GM21367 (cell line): ENCODE results near the gene ETV5.
"Not testable (repeated sequence)": the region's sequence is repeated elsewhere in the genome, so short reads cannot be mapped to it uniquely, and the experiment has no call there.

Source experiments
- ATAC-seq: cut with Tn5 transposase; IDR thresholded peaks from one replicate; pipeline ENCODE4 v1.9.1; 2021; ENCODE audit not compliant: unreplicated experiment

ETV5 gene

DNA sequence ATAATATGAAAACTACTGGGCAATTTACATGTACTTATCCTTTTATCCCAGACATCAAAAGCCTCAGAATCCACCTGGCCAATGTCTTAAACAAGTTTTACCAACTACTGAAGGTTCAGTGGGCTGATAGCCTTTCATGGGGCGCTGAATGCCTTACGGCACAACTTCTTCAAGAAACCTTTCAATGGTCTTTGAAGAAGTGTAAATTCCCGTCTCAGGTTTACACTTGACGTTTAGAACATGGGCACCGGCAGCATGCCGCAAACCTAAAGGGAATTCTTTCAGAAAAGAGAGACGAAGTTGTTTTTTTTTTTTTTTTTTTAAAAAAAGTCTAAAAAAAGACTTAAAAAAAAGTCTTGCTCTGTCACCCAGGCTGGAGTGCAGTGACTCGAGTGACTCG is 39.7 kb downstream of the ETV5 start:
- no peak for ATAC-seq

DNA sequence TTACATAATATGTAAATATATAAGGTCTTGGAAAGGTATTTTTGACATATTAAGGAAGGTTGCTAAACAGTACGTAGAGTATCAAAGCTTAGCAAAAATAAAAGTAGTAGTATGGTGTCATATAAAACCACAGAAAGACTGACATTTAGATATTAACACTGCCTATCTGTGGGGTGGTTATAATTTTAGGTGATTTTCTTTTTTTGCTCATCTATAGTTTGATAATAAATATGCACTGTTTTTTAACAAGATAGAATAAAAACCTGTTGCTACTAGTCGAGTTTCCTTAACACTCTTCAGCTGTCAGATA is 40.7 kb downstream of the ETV5 start:
- ATAC-seq = no peak

DNA sequence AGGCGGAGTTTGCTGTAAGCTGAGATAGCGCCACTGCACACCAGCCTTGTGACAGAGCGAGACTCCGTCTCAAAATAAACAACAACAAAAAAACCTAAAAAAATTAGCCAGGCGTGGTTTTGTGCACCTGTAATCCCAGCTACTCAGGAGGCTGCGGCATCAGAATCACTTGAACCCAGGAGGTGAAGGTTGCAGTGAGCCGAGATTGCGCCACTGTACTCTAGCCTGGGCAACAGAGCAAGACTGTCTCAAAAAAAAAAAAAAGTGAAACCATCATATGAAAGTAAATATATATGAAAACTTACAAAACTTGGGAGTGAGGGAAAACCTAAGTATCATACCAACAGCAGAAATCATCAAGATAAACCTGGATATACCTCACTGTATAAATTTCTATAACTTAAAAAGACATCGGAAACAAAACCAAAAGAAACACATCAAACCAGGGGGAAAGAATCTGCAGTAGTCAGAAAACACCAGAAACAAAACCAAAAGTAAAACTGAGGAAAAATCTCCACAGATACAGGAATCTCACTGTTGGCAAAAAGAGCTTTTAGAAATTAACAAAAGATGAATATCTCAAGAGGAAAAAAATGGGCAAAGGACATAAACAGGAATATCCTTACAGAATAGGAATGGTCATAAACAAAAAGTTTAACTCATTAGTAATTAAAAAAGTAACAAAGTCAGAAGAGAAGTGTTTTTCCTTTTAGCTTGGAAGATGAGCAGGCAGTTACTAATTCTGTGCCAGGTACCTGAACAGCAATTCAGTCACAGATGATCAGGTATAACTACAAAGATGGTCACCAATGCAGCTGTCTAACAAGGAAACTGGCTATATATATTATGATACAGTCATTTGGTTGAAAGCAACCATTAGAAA is 41.3 kb downstream of the ETV5 start:
- ATAC-seq = no peak

- peak; percentile 64 for ATAC-seq
These were observed 48.7 kb downstream of the ETV5 start for GRCh38 chr3:186060222-186060621.

DNA sequence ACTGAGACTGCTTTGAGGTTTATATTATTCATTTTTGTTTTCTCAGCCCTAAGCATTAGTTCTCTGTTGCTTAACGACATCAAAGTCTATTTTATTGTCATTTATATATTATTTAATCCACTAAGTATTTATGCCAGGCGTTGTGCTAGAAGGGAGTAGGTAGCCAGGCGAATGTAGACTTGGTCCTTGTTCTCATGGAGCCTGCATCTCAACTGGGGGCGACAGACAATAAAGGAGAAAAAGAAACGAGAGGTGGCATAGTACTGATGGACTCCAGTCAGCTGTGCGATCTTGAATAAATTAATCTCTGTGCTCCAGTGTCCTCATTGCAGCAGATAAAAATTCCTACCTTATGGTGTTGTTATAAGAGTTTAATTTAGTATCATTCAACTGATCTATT is 49.7 kb downstream of the ETV5 start:
- ATAC-seq = no peak

DNA sequence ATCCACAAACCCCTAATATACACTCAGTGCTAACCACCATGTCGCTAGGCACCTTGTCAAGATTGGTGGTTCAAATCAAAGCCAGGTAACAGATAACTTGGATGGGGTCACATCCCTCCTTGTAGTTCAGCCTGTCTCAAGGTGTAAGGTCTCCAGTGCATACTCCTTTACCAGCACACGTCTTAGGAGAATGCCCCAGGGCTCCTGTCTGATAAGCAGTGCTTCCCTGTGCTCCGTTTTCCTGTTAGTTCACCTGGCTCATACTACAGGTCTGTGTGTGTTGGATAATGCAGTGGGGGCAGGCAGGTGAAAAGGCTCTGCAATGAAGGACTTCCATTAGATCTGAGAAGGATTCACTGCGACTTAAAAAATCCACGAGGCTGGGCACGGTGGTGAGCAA is 50.7 kb downstream of the ETV5 start:
- ATAC-seq = no peak

GRCh38 chr3:186057594-186057993 is 51.3 kb downstream of the ETV5 start:
- ATAC-seq = no peak

DNA sequence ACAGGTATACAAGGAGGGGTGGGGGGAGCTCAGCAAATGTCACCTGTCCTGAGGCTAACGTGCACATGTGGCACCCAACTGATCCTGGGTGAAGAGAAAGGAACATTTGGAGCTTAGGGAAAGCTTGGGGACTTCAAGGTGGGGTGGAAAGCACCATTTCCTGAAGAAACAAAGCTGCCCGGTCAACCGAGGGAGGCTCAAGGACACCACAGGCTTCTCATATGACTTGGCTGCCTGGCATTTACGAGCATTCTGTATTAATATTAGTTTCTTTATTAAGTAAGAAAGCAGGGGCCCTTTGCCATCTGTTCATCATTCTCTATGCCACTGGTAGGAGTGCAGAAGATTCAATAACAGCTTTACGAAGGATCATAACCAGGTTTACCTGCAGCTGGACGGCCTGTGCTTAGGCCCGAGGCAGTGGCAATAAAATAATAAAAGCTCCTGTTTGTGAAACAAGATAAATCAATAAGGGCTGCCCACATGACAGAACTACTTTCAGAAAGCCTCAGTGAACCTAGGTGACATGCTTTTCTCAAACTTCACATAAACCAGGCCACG is 54.0 kb downstream of the ETV5 start:
- ATAC-seq = no peak

- ATAC-seq = no peak
These were observed 54.7 kb downstream of the ETV5 start for GRCh38 chr3:186053954-186054791.

DNA sequence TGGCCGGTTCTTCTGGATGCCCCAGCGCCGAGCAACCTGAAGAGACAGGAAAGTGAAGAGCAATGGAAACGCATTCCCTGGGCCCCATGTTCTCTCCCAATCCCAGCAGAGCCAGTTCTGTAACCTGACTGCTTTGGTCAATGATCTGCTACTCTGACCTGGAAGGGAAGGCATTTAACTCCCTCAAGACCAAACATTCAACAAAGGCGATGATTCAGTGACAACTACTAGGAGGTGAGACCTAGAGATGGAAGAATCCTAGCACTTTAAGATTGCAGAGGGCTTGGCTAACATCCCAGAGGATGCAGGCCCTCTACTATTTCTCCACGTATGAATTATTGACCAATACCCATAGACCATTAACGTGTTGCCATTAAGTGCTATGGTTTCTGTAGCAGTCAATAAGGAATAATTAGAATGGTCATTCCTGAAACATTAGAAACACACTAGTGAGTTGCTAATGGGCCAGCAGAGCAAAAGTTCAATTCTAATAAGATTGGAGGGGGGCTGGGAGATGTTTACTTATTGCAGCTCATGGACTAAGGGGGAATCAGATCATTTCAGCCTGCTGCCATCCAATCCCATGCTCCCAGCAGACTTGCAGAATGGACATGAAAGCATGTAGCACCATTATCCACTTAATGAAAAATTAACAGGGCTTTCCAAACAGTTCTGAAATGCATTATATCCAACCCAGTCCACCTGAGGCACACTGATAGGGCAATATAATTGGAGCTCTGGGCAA is 56.6 kb downstream of the ETV5 start:
- no peak for ATAC-seq

- no peak for ATAC-seq
These were observed 59.9 kb downstream of the ETV5 start for GRCh38 chr3:186049001-186049400.

GRCh38 chr3:186048119-186048518 is 60.8 kb downstream of the ETV5 start:
- ATAC-seq = no peak

DNA sequence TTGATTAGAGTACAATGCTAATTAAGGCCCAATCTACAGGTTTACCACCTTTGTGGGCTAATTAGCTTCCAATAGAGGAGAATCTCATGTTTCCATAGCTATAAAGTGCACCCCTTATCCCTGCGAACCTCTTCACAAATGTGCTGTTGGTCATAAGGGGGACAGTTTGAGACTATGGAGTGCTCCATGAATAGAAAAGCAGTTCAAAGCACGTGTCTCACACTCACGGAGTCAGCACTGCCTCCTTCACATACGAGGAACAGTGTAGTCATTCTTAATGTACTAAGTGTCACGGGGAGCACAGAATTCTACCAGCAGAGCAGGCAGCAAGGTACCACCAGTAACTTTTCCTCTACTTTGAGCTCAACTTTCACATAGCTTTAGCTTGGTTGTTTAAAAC is 62.1 kb downstream of the ETV5 start:
- no peak for ATAC-seq

- no peak for ATAC-seq
These were observed 63.9 kb downstream of the ETV5 start for GRCh38 chr3:186044968-186045367.

DNA sequence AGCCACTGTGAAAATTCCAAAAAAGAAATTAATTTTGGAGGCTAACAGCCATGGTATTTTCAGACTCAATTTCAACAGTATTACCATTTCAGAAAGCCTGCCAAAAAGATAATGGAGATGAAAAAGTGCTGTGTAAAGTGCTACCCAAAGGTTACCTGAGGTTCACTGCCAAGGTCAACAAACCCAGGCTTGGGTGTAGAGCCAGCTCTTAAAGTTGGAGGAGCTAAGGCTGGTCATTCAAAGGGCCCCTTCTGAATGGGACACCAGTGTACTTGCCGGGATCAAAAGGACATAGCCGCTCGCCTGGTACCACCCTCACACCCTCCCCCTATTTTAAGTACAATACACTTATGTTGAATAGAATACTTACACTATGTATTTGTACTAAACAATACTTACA is 64.5 kb downstream of the ETV5 start:
- ATAC-seq = no peak

DNA sequence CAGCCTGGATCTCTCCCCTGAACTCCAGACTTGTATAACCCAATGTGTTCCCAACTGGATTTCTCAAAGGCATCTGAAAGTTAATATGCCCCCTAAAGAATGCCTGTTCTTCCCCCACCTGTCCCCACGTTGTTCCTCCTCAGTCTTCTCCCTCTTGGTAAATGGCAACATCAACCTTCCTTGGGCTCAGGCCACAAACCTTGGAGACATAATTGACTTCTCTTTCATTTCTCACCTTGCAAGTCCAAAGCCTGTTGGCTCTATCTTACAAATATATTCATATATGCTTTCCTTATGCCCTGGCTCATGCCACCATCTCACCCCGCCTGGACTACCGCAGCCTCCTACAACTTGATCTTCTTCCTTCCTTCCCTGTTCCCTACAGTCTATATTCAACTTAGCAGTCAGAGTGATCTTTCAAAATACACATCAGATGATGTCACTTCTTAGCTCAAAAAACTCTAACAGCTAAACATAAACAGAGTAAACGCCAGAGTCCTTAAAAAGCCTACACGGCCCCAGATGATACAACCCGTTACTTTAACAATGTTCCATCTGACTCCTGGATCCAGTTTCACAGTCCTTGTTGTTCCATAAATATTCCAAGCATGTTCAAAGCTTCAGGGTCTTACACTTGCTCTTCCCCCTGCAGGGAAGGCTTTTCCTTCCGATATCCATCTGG is 66.2 kb downstream of the ETV5 start:
- no peak for ATAC-seq

DNA sequence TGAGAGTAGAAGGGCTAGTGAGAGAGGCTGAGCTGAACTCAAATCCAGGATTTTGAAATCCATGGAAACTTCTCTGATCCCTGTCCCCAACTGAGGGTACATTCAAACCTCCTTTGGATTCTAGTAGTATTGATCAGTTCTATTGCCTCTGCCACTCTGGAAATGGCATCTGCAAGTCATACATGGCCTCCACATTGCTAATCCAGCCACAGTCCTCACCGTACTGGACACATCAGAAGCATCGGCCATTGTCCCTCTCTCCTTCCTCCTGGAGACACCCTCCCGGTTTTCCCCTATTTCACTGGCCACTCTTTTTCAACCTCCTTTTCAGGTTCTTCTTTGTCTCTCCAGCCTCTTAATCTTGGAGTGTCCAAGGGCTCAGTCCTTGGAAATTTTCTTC is 66.9 kb downstream of the ETV5 start:
- ATAC-seq = no peak

DNA sequence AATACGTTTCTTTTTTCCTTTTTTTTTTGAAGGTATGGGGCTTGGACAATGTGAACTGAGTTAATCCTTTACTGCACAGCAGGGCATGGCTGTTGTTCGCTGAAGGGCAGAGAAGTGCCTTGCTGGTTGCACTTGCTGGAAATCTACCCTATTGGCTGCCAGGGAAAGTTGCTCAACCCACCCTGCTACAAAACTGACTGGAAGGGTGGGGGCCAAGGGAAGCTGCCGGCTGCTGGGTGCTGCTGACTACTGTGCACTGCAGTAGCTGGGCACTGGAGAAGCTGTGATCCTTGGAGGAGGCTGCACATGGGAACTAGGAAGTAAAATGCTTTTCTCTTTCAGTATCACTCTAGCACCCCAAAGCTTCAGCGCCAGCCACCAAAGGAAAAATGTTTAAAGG is 70.5 kb downstream of the ETV5 start:
- no peak for ATAC-seq

DNA sequence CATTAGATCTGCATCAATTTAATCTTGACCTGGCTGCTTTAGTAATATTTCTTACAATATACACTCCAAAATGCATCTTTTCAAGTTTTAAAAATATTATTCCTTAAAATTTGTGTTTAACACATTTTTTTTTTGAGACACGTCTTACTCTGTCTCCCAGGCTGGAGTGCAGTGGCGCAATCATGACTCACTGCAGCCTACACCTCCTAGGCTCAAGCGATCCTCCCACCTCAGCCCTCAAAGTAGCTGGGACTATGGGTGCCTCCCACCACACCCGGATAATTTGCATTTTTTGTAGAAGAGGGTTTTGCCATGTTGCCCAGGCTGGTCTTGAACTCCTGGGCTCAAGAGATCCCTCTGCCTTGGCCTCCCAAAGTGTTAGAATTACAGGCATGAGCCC is 73.6 kb downstream of the ETV5 start:
- no peak for ATAC-seq

- no peak for ATAC-seq
These were observed 76.6 kb downstream of the ETV5 start for GRCh38 chr3:186032321-186032720.

DNA sequence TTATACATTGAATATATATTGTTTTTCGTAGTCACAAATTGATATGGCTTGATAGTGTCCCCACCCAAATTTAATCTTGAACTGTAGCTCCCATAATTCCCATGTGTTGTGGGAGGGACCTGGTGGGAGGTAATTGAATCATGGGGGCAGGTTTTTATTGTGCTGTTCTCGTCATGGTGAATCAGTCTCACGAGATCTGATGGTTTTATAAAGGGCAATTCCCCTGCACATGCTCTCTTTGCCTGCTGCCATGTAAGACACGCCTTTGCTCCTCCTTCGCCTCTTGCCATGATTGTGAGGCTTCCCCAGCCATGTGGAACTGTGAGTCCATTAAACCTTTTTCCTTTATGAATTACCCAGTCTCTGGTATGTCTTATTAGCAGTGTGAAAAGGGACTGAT is 82.9 kb downstream of the ETV5 start:
- ATAC-seq = not testable (repeated sequence)
